Measurements from ENCODE around the gene CD4.

The CD4 gene

GRCh38 chr12:6765634-6766581, 23.4 kb upstream of the CD4 start, which contains the start of gene PTMS:
Gene PTMS, plus strand, starts transcription at chr12:6766363. Its CDS starts 343 bp downstream, at chr12:6766706.
- Histone ChIP-seq H3K4me3 (ENCODE audit: extremely low read depth, insufficient read depth, low read length, poor library complexity, severe bottlenecking) (peak within 1 kb of the TSS; percentile 88), H3K27ac (ENCODE audit: low read depth, low read length, severe bottlenecking) (peak within 1 kb of the TSS; percentile 76), H3K9me3 (ENCODE audit: control insufficient read depth, low read length) (no peaks in the 10 kb centered on the region), H3K36me3 (ENCODE audit: control insufficient read depth, insufficient read depth, low read length) (peaks cover 22% of the 10 kb centered on the region), H3K4me1 (ENCODE audit: control insufficient read depth, insufficient read depth, low read length, poor library complexity, severe bottlenecking) (peaks cover 37% of the 10 kb centered on the region)
- 1 to 2% methylated on average over 28 of the region's 63 CpGs for WGBS, 2 experiments (ENCODE audit: insufficient coverage in 2 of 2)

DNA sequence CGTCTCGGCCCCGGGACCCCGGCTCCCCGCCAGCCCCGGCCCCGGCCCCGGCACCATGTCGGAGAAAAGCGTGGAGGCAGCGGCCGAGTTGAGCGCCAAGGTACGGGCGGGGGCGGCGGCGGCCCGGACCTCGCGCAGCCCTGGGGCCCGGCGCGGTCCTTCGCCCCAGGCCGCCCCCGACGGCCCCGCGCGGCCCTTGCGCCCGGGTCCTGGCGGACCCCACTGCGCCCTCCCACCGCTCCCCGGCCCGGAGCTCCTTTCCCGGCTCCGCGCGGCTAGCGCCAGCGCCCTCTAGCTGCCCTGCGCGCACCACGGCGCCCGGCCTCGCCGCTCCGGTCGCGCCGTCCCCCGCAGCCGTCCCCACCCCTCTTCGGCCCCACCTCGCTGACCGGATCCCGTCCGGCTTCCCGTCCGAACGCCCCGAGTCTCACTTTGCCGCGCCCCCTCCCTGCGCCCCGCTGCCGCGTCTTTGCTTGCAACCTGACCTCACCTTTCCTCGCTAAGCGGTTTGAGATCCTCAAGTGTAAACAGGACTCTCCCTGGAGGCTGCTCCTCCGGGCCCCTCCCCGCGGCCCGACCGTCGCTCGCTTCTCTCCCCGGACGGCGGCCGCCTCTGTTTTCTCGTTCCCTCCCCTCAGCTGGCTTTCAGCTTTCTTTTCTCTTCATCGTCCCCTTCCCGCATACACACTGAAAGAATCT, 22.5 kb upstream of the CD4 start:
- peak overlapping the region; percentile 76 for H3K27ac ChIP-seq (ENCODE audit: low read depth, low read length, severe bottlenecking)
- no peaks in the 10 kb centered on the region for H3K9me3 ChIP-seq (ENCODE audit: control insufficient read depth, low read length)
- H3K4me3 ChIP-seq (ENCODE audit: extremely low read depth, insufficient read depth, low read length, poor library complexity, severe bottlenecking) = peak overlapping the region; percentile 88
- 0% methylated on average over 79 to 85 of the region's 88 CpGs for WGBS, 2 experiments (ENCODE audit: insufficient coverage in 2 of 2)
- H3K4me1 ChIP-seq (ENCODE audit: control insufficient read depth, insufficient read depth, low read length, poor library complexity, severe bottlenecking) = peaks cover 43% of the 10 kb centered on the region
- H3K36me3 ChIP-seq (ENCODE audit: control insufficient read depth, insufficient read depth, low read length) = peaks cover 31% of the 10 kb centered on the region

- Histone ChIP-seq H3K4me3 (ENCODE audit: extremely low read depth, insufficient read depth, low read length, poor library complexity, severe bottlenecking) (peak overlapping the region; percentile 88), H3K36me3 (ENCODE audit: control insufficient read depth, insufficient read depth, low read length) (peaks cover 32% of the 10 kb centered on the region), H3K4me1 (ENCODE audit: control insufficient read depth, insufficient read depth, low read length, poor library complexity, severe bottlenecking) (peaks cover 43% of the 10 kb centered on the region), H3K27ac (ENCODE audit: low read depth, low read length, severe bottlenecking) (peak overlapping the region; percentile 45), H3K9me3 (ENCODE audit: control insufficient read depth, low read length) (no peaks in the 10 kb centered on the region)
- 1 to 2% methylated on average over 29 of the region's 44 CpGs for WGBS, 2 experiments (ENCODE audit: insufficient coverage in 2 of 2)
Measured at GRCh38 chr12:6767353-6768319, 21.7 kb upstream of the CD4 start.

DNA sequence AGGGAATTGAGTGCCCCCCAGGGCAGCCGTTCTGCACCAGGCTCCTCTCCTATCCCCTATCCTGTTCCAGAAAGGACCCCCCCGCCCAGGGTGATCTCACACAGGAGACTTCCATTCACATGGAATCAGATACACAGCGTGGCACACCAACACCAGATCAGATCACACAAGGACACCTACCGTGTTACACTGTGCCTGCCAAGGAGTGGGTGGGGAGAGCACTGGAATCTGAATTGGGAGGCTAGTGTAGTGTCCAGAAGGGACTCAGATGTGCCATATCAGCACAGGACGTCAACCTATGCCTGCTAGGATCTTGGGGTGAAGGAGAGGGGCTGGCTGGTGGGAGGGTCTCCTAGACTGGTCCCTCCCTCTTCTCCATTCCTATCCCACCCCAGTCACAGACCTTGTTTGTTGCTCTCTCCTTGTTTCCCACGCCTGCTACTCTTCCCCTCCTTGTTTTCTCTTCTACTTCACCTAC, 20.9 kb upstream of the CD4 start:
- Histone ChIP-seq H3K4me1 (ENCODE audit: control insufficient read depth, insufficient read depth, low read length, poor library complexity, severe bottlenecking) (peaks cover 44% of the 10 kb centered on the region), H3K9me3 (ENCODE audit: control insufficient read depth, low read length) (no peaks in the 10 kb centered on the region), H3K27ac (ENCODE audit: low read depth, low read length, severe bottlenecking) (peak overlapping the region; percentile 77), H3K4me3 (ENCODE audit: extremely low read depth, insufficient read depth, low read length, poor library complexity, severe bottlenecking) (peak overlapping the region; percentile 88), H3K36me3 (ENCODE audit: control insufficient read depth, insufficient read depth, low read length) (peaks cover 32% of the 10 kb centered on the region)
- 0 to 20% methylated on average over 1 of the region's 6 CpGs for WGBS, 2 experiments (ENCODE audit: insufficient coverage in 2 of 2)

DNA sequence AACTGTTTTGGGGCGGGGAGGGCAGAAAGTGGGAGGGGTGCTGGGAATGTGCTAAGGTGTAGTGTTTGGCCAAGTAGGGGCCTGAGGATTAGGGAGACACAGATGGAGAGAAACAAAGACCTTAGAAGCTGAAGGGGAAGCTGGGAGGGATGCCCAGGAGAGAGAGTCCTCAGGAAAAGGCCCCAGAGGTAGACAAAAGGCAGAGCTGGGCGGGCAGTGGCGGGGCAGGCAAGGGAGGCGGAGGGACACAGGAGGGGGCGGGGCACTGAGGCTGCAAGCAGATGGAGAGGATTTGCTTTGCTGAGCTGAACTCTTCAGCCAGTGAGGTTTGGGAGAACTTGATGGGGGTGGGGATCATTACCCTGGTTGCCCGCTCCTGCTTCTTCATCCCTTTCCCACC, 20.3 kb upstream of the CD4 start:
- peak overlapping the region; percentile 88 for H3K4me3 ChIP-seq (ENCODE audit: extremely low read depth, insufficient read depth, low read length, poor library complexity, severe bottlenecking)
- 8 to 46% methylated on average over 2 to 3 of the region's 6 CpGs for WGBS, 2 experiments (ENCODE audit: insufficient coverage in 2 of 2)
- H3K36me3 ChIP-seq (ENCODE audit: control insufficient read depth, insufficient read depth, low read length) = peaks cover 32% of the 10 kb centered on the region
- peaks cover 39% of the 10 kb centered on the region for H3K4me1 ChIP-seq (ENCODE audit: control insufficient read depth, insufficient read depth, low read length, poor library complexity, severe bottlenecking)
- H3K27ac ChIP-seq (ENCODE audit: low read depth, low read length, severe bottlenecking) = peak overlapping the region; percentile 77
- no peaks in the 10 kb centered on the region for H3K9me3 ChIP-seq (ENCODE audit: control insufficient read depth, low read length)

DNA sequence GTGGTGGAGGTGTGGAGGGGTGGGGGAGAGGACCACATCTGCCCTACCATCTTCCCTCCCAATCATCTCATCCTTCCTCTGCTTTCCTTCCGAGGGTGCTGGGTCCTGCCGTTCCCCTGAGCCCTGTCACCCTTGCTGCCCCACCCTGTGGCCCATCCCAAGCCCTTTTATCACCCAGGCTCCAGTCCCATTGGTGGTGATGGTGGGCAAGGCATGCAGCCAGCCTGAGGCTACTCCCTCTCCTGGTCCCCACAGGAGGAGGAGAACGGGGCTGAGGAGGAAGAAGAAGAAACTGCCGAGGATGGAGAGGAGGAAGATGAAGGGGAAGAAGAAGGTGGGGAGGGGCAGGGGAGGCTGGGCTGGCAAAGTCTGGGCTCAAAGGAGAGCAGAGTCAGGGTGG, 19.7 kb upstream of the CD4 start:
- H3K27ac ChIP-seq (ENCODE audit: low read depth, low read length, severe bottlenecking) = no peak overlapping the region
- H3K36me3 ChIP-seq (ENCODE audit: control insufficient read depth, insufficient read depth, low read length) = peaks cover 35% of the 10 kb centered on the region

DNA sequence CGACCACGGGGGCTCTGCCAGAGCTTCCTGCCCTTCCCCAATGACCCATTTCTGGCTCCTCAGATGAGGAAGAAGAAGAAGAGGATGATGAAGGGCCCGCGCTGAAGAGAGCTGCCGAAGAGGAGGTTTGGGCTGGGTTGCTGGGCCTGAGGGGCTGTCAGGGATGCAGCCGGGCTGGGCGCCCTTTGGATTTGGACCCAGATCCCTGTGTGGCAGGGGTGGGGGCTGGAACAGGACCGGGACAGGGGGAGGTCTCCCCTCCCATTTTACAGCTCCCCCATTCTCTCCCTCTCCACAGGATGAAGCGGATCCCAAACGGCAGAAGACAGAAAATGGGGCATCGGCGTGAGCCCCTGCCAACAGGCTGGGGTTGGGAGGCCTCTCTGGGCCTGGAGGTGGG, 19.2 kb upstream of the CD4 start:
- Histone ChIP-seq H3K27ac (ENCODE audit: low read depth, low read length, severe bottlenecking) (no peak overlapping the region), H3K9me3 (ENCODE audit: control insufficient read depth, low read length) (no peaks in the 10 kb centered on the region), H3K4me3 (ENCODE audit: extremely low read depth, insufficient read depth, low read length, poor library complexity, severe bottlenecking) (no peak overlapping the region), H3K36me3 (ENCODE audit: control insufficient read depth, insufficient read depth, low read length) (peaks cover 39% of the 10 kb centered on the region), H3K4me1 (ENCODE audit: control insufficient read depth, insufficient read depth, low read length, poor library complexity, severe bottlenecking) (peaks cover 34% of the 10 kb centered on the region)
- whole genome bisulfite sequencing, 2 experiments (ENCODE audit: insufficient coverage in 2 of 2) = 87% methylated on average over 3 of the region's 12 CpGs; no CpG with 5 or more reads in 1 of the 2 experiments

More for the DNA sequence above, 19.7 kb upstream of the CD4 start:
- WGBS, 2 experiments (ENCODE audit: insufficient coverage in 2 of 2) = 70% methylated on average over 2 of the region's 4 CpGs; no CpG with 5 or more reads in 1 of the 2 experiments
- peaks cover 38% of the 10 kb centered on the region for H3K4me1 ChIP-seq (ENCODE audit: control insufficient read depth, insufficient read depth, low read length, poor library complexity, severe bottlenecking)
- no peak overlapping the region for H3K4me3 ChIP-seq (ENCODE audit: extremely low read depth, insufficient read depth, low read length, poor library complexity, severe bottlenecking)
- no peaks in the 10 kb centered on the region for H3K9me3 ChIP-seq (ENCODE audit: control insufficient read depth, low read length)

- no peaks in the 10 kb centered on the region for H3K9me3 ChIP-seq (ENCODE audit: control insufficient read depth, low read length)
- no peak overlapping the region for H3K4me3 ChIP-seq (ENCODE audit: extremely low read depth, insufficient read depth, low read length, poor library complexity, severe bottlenecking)
- peaks cover 28% of the 10 kb centered on the region for H3K4me1 ChIP-seq (ENCODE audit: control insufficient read depth, insufficient read depth, low read length, poor library complexity, severe bottlenecking)
- H3K27ac ChIP-seq (ENCODE audit: low read depth, low read length, severe bottlenecking) = peak overlapping the region; percentile 12
- 80 to 96% methylated on average over 2 of the region's 10 CpGs for WGBS, 2 experiments (ENCODE audit: insufficient coverage in 2 of 2)
- H3K36me3 ChIP-seq (ENCODE audit: control insufficient read depth, insufficient read depth, low read length) = peaks cover 44% of the 10 kb centered on the region
Measured at GRCh38 chr12:6770600-6770999, 18.7 kb upstream of the CD4 start.

DNA sequence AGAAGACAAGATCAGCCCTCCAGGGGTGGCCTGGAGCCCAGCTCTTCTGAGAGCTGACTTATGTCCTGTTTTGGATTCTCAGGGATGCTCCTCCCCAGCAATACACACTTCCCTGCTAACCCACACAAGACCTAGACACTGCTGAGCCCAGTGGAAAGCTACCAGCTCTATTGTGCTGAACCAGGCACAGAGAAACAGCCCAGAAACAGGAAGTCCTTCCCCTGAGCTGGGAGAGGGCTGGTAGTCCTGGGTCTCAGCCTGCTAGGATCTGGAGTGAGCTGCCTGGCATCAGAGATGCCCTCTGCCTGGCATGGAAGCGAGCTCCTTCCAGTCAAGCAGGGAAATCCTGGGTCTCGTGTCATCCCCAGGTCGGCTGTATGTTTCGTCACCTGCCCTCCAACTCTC, 18.2 kb upstream of the CD4 start:
- H3K36me3 ChIP-seq (ENCODE audit: control insufficient read depth, insufficient read depth, low read length) = peaks cover 49% of the 10 kb centered on the region
- no peak overlapping the region for H3K4me3 ChIP-seq (ENCODE audit: extremely low read depth, insufficient read depth, low read length, poor library complexity, severe bottlenecking)
- 97 to 100% methylated on average over 3 to 4 of the region's 4 CpGs for WGBS, 2 experiments (ENCODE audit: insufficient coverage in 2 of 2)
- peaks cover 25% of the 10 kb centered on the region for H3K4me1 ChIP-seq (ENCODE audit: control insufficient read depth, insufficient read depth, low read length, poor library complexity, severe bottlenecking)
- H3K27ac ChIP-seq (ENCODE audit: low read depth, low read length, severe bottlenecking) = peak overlapping the region; percentile 12
- no peaks in the 10 kb centered on the region for H3K9me3 ChIP-seq (ENCODE audit: control insufficient read depth, low read length)

Data from mesodermal cell (in vitro differentiated cells).